ENCODE data around the gene SOX1.

DNA sequence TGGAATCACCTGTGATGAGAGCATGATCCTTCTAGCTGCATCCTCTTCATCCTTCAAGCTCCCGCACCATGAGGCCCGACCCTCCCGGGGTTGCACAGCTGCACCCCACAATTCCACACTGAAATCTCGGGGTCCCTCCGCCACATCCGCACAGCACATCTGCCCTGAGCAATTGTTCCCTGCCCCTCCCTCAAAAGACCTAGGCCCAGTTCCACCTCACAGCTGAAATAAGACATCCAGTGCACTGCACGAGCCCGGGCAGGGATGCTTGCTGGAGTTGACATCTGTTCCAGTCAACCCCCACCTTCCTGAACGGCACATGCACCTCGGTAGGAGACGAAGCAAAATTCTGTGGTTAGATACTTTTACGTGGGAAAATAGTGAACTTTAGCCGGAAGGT is 14.7 kb upstream of the SOX1 start:
- TF ChIP-seq, protein P1, sequence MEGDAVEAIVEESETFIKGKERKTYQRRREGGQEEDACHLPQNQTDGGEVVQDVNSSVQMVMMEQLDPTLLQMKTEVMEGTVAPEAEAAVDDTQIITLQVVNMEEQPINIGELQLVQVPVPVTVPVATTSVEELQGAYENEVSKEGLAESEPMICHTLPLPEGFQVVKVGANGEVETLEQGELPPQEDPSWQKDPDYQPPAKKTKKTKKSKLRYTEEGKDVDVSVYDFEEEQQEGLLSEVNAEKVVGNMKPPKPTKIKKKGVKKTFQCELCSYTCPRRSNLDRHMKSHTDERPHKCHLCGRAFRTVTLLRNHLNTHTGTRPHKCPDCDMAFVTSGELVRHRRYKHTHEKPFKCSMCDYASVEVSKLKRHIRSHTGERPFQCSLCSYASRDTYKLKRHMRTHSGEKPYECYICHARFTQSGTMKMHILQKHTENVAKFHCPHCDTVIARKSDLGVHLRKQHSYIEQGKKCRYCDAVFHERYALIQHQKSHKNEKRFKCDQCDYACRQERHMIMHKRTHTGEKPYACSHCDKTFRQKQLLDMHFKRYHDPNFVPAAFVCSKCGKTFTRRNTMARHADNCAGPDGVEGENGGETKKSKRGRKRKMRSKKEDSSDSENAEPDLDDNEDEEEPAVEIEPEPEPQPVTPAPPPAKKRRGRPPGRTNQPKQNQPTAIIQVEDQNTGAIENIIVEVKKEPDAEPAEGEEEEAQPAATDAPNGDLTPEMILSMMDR (IDR thresholded peaks at IDR 0.05; ENCODE audit: low read length) = no peak
- no peak for TF ChIP-seq EZH2 (IDR thresholded peaks at IDR 0.05; ENCODE audit: borderline replicate concordance, low read length)
